GM19351 (cell line): ENCODE data around the gene CD1C.
"Not testable (repeated sequence)": the region's sequence is repeated elsewhere in the genome, so short reads cannot be mapped to it uniquely, and the experiment has no call there.

Experiments
- ATAC-seq: cut with Tn5 transposase; IDR thresholded peaks from one replicate; pipeline ENCODE4 v1.9.1; 2021; ENCODE audit warnings: mild to moderate bottlenecking, moderate library complexity; ENCODE audit not compliant: unreplicated experiment

The CD1C gene

GRCh38 chr1:158289811-158290210, at the start of gene CD1C:
Gene CD1C, plus strand, starts transcription at chr1:158289923. Its CDS starts 142 bp downstream, at chr1:158290065.
- no peak for ATAC-seq

- no peak for ATAC-seq
These were observed 43.1 kb upstream of the CD1C start for GRCh38 chr1:158246650-158247049.

GRCh38 chr1:158248118-158248517, 41.6 kb upstream of the CD1C start:
- ATAC-seq, result peak; percentile 70

GRCh38 chr1:158248771-158249170, 41.0 kb upstream of the CD1C start:
- no peak for ATAC-seq

GRCh38 chr1:158249646-158250045, 40.1 kb upstream of the CD1C start:
- ATAC-seq, result no peak

- no peak for ATAC-seq
These were observed 38.6 kb upstream of the CD1C start for GRCh38 chr1:158251163-158251562.

GRCh38 chr1:158255656-158256055, 34.1 kb upstream of the CD1C start:
- no peak for ATAC-seq

- not testable (repeated sequence) for ATAC-seq
These were observed 33.0 kb upstream of the CD1C start for GRCh38 chr1:158256747-158257146.

- ATAC-seq, result no peak
These were observed 31.8 kb upstream of the CD1C start for GRCh38 chr1:158257888-158258287.

- ATAC-seq, result no peak
These were observed 30.6 kb upstream of the CD1C start for GRCh38 chr1:158259117-158259516.

- no peak for ATAC-seq
These were observed 17.0 kb upstream of the CD1C start for GRCh38 chr1:158272681-158273080.

- ATAC-seq, result peak; percentile 69
These were observed 14.9 kb upstream of the CD1C start for GRCh38 chr1:158274797-158275196.

GRCh38 chr1:158282421-158282820, 7.3 kb upstream of the CD1C start:
- ATAC-seq, result not testable (repeated sequence)

GRCh38 chr1:158283965-158284364, 5.8 kb upstream of the CD1C start:
- peak; percentile 51 for ATAC-seq

- peak; percentile 69 for ATAC-seq
These were observed 3.9 kb upstream of the CD1C start for GRCh38 chr1:158285756-158286241.

GRCh38 chr1:158286487-158286886, 3.2 kb upstream of the CD1C start:
- no peak for ATAC-seq

GRCh38 chr1:158286941-158287346, 2.8 kb upstream of the CD1C start:
- ATAC-seq, result no peak

- no peak for ATAC-seq
These were observed 660 bp downstream of the CD1C start for GRCh38 chr1:158290321-158290844.

GRCh38 chr1:158295791-158296190, 6.1 kb downstream of the CD1C start:
- no peak for ATAC-seq

GRCh38 chr1:158310623-158311022, 20.9 kb downstream of the CD1C start:
- ATAC-seq, result peak; percentile 73

- peak; percentile 73 for ATAC-seq
These were observed 21.3 kb downstream of the CD1C start for GRCh38 chr1:158311066-158311465.

- ATAC-seq, result no peak
These were observed 34.1 kb downstream of the CD1C start for GRCh38 chr1:158323866-158324265.

GRCh38 chr1:158324395-158324794, 34.7 kb downstream of the CD1C start:
- peak; percentile 47 for ATAC-seq
